Renal cortex interstitium (tissue), 11 donors: ENCODE data around the gene CREG2. TPM values are rescaled to one million over a fixed set of nuclear protein-coding genes. Genes with fewer than 3 reads are reported as not detected.
A peak's percentile ranks its signal among the peaks of the same experiment; 100 is the strongest.
"Not testable (repeated sequence)": the region's sequence is repeated elsewhere in the genome, so short reads cannot be mapped to it uniquely, and the experiment has no call there.

Source experiments
- DNase-seq, 11 donors: peaks; one replicate each; pipeline ENCODE4 v3.0.0-alpha.2; 2013; ENCODE audit warnings: low read depth in 9 of 11, low spot score in 4 of 11; ENCODE audit errors: extremely low read depth in 1 of 11
- polyA plus RNA-seq, 3 donors: library from polyadenylated mRNA; unstranded; fragments of 120-200 nt; gene quantifications; one replicate each; pipeline ENCODE4 v1.2.1, GENCODE V29; 2013; ENCODE audit not compliant: insufficient read length in 3 of 3

Gene CREG2
- polyA plus RNA-seq, 3 donors: 0.46 to 1.7 (median 0.98) TPM

GRCh38 chr2:101329026-101329425 lies 58.3 kb downstream of the CREG2 start:
- no peak for DNase-seq

DNA sequence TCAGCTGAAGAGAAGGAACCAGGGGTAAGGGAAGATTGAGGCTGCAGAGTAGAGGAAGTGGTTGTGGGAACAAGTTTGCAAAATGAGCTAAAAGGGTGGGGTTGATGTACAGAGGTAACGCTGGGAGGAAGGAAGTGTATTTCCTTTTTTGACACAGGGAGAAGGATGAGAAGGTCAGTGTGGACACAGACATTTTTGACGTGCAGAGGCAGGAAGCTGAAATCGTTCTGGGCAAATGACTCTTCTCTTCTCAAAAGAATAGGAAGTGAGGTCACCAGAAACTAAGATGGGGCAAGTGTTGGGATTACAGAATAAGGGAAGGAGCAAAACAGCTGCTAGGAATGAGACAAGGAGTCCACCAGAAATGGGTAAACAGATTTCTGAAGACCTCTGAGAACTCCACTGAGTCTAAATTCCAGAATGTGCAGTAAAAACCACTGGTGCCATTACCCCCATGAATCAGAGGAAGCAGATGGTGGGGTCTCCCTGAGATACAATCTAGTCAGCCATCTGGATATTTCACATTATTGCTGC lies 58.8 kb downstream of the CREG2 start:
- DNase-seq: no peak

DNA sequence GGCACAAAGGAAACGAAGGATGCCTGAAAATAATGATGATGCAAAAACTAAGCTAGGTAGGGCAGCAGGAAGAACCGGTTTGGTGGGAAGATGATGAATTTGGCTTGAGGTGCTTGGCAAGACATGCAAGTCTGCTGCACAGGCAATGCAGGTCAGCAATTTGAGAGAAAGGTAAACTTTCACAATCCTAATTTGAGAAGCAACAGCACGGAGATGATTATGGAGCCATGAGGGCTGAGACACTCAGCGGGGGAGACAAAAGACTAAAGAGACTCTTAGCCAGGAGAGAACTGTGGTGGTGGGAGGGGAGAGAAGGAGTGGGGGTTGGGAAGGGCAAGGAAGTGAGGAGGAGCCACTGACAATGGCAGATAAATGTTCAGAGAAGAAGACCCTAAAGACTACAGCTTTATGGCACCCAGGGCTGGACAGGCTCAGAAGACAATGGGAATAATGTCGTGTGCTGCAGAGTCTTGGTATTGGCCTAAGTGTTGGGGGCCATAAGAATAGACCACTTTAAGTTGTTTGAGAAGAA lies 59.4 kb downstream of the CREG2 start:
- DNase-seq: peak in 2 of 11 donors; percentile 50 to 53

GRCh38 chr2:101325425-101325824 lies 61.9 kb downstream of the CREG2 start:
- DNase-seq: no peak

DNA sequence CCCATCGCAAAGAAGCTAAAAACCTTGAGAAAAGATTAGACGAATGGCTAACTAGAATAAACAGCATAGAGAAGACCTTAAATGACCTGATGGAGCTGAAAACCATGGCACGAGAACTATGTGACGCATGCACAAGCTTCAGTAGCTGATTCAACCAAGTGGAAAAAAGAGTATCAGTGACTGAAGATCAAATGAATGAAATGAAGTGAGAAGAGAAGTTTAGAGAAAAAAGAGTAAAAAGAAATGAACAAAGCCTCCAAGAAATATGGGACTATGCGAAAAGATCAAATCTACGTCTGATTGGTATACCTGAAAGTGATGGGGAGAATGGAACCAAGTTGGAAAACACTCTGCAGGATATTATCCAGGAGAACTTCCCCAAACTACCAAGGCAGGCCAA lies 70.7 kb downstream of the CREG2 start:
- DNase-seq: not testable (repeated sequence)

DNA sequence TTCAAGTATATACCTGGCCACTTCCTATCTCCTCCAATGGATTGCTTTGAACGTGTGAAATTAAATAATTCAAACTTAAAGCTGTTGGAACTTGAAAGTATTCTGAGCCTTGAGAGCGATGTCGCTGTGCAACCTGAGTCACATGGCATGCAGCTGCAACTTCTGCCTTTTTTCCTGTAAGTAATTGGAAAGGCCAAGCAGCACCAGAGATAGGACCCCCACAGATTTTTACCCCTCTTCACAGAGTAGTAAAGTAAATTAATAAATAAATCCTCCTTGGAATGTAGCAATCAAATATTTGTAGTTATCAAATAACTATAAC lies 75.6 kb downstream of the CREG2 start:
- no peak for DNase-seq

DNA sequence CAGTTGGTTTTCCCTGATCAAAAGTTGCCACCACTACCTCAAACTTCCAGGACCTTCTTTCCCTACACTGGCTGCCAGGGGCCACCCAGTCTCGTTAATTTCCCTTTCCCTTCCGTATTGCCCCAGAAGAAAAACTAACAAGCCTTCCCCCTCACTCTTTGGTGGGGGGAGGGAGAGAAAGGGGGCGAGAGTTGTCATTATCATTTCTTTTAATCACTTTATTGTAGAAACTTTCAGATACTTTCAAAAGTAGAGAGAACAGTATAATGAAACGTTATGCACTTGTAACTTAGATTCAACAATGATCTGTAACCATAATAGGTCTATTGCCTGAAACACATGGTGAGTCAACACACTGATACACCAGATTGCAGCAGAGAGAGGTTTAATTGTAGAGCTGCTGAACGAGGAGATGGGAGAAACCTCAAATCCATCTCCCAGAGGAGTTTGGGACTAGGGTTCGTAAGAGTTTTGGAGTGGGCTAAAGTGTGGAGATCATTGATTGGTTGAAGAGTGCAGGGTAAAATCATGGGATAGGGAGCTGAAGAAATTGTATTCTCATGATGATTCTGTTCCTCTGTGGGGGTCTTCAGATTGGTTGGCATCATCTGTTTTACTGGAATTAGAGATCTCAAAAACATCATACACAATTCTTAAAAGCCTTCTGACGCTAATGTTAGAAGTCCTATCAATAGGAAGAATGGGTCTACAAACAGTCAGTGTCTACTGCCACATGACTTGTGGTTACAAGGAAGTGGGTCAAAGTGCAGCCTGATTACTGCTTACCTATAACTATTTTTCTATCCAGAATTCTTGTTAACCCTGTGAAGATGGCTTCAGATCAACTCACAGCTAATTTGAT lies 76.2 kb downstream of the CREG2 start:
- no peak for DNase-seq

DNA sequence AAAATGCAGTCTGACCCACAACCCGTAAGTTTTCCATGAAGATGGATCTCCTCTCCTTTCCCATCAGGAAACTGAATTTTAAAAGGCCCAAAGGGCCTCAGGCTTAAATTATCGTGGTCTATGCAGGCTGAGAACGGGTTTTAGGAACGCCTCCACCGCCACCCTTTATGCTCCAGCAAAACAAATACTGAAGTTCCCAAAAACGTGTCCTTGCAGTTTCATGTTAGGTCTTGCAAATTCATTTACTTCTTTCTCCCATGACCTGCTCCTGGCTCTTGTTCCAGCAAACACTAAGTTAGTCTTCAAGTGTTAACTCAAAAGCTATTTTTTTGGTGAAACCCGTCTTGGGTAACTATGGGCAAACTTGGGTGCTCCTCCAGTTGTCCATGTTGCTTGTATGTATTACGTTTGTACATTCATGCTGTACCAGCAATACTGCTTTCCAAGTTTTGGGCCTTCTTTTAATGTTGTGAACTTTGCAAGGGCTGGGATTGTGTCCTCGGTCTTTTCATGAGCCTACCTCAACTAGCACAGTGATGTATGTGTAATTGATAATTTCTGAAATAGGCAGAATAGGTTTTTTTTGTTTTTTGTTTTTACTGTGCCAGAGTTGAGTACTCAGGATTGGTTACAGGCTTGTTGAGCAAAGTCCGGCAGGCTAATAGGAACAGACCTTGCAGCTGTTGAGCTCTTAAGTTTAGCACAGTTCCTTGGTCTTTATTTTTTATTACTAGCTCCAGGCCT lies 77.0 kb downstream of the CREG2 start:
- no peak for DNase-seq

DNA sequence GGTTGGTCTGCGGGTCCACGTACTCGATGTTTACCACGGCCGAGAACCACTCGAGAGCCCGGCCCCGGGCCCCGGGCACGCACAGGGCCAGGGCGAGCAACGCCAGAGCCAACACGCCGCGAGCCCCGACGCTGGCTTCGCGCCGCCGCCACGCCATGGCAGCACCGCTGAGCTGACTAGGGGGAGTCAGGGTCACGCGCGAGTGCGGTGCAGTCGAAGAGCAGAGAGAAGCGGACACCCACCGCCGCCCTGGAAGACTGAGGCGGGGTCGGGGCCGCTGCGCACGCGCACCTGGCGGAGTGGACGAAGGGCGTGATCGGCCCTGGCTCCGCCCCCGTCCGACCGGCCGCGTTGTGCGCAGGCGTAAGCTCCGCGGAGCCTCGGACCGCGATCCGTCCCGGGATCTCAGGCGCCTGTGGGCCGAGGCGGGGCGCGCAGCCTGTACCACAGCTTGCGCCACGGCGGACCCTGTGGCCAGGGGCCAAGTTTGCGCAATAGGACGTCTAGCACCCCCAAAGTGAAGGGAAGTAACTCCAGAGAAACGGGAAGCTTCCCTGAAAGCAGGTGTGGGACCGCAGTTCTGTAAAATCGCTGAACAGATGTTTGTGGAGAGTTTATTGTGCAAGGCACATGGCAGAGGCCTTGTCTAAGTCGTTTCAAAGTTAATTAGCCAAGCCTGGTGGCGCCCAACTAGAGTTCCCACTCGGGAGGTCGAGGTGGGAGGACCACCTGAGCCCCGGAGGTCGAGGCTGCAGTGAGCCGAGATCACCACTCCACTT lies 78.7 kb downstream of the CREG2 start, which contains the start of gene RNF149:
Gene RNF149 (minus strand): TSS at position 270 of the 779 bp plus-strand sequence. CDS start 113 bp downstream, at position 157.
- DNase-seq: peak; percentile 78 to 89 (median 86)

GRCh38 chr2:101307950-101308431 lies 79.3 kb downstream of the CREG2 start:
- DNase-seq: no peak

DNA sequence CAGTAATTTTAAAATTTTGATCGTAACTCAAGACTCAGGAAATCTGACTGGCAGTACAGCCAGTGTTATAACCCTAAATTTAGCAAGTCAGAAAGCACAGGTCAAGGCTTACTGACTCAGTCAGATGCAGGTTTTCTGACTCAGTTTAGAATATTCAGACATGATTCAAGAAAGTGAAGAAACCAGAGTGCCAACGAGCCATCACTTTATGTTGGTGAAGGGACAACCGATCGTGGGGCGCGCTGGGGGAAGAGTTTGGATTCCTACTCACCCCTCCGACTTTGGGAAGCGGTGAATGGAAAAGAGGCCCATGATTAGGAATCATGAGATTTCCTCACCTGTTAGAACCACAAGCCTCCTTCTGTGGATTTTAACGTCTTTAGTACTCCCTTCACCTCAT lies 79.8 kb downstream of the CREG2 start:
- DNase-seq: no peak

DNA sequence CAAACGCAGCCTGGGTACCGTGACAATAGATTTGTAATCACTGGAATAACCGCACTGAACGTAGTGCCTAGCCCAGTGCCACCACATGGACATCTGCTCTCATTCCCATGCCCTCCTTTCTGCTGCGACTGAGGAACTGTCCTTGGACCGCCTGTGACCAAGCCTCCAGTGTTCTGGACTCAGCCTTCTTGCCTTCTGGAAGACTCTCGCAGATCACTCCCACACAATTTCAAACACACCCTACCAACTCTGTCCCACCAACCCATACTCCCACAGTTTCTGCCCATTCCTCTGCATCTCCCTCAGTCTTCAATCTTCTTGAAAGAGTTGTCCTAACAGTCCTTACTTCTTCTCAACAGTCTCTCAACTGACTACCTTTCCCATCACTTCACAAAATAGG lies 80.9 kb downstream of the CREG2 start:
- no peak for DNase-seq

- DNase-seq: no peak
These were observed 81.7 kb downstream of the CREG2 start for GRCh38 chr2:101305492-101306078.

GRCh38 chr2:101305035-101305434 lies 82.3 kb downstream of the CREG2 start:
- no peak for DNase-seq

DNA sequence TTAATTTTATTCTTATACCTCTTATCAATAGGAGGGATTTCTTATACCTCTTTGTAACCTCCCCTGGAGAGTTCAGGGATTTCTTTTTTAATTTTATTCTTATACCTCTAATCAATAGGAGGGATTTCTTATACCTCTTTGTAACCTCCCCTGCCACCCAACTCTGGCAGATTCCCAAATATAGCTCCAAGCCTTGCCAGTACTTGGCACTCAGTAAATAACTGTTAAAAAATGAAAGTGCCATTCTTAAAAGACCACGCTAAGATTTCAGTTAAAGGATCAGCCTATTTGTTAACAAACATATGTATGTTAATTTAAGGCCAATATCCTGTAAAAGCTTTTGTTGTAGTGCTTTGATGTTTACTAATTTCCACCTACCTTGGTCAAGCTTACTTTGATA lies 83.6 kb downstream of the CREG2 start:
- DNase-seq: no peak

DNA sequence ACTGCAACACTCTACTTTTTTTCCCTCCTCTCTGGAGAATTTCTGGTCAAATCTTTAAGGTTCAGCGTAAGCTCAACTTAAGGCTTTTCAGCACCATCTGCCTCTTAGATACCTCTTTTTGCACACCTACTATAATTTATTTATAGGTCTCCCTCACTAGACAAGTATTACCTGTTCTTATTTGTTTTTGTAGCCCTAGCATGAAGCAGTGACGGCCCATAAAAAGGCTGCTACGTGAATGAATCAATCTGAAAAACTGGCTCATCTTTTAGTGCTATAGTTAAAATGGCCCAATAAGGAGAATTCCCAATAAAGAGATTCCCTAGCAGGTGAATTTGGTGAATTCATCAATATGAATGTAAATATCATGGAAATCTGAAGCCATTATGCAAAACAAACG lies 85.3 kb downstream of the CREG2 start:
- DNase-seq: no peak

DNA sequence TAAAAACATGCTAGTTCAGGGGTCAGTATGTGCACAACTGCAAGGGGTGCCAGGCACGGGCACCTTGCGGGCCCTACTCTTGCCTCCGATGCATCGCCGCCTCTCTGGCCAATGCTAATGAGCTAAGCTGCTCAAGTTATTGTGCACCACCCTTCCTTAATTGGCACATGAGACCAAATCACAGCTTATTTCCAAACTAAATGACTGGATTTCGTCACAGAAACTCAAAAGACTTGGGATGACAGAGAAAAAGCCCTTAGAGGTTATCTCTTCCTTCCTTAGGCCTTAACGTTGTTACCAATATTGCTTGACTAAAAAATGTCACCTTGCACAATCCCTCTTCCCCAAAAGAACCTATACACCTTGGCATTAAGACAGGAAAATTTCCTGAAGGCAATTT lies 86.5 kb downstream of the CREG2 start:
- DNase-seq: no peak

DNA sequence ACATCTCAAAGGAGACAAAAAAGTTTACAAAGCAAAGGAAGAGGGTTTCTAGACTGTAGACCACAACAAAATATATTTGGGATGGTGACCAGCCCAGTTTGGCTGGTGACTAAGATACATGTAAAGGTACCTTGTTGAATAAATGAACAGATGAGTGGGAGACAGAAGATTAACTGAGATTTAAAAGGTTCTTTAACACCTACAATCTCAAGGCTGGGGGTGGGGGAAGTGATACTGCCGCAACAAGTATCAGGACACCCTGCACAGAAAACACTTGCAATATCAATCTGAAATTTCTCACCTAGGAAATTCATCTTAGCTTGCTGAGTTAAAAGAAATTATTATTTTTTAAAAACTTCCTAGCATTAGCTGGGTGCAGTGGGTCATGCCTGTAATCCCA lies 87.1 kb downstream of the CREG2 start:
- no peak for DNase-seq

DNA sequence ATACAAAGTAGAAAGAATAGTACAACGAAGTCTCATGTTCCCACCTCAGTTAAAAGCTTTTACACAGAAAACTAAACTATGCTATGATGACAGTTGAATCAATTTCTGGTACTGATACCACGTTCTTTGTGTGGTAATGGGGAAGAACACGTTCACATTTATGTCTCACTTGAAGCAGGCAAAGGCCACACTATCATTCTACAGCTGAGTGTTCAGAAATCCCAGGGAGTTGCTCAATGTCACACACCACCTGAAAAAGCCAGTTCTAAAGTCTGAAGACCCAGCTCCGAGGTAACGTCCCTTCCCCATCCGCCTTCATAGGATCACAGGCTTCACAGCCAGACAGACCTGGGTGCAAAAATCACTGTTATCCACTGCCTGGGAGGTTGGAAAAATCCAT lies 87.7 kb downstream of the CREG2 start:
- no peak for DNase-seq
